Bronchial epithelial cell (primary cell): ENCODE data around the gene CLK3. TPM values are rescaled to one million over a fixed set of nuclear protein-coding genes. Genes with fewer than 3 reads are reported as not detected.
A peak's percentile ranks its signal among the peaks of the same experiment; 100 is the strongest.

Experiments used
- DNase-seq: peaks from one replicate; pipeline ENCODE4 v3.0.0-alpha.2; 2010; ENCODE audit warnings: low read depth
- FAIRE-seq: peaks from 2 replicates; lab custom pipeline; 2011; peaks lifted over from hg19 to GRCh38; lab: Jason Lieb, UNC
- H3K27me3 ChIP-seq: 2 replicates; pipeline ENCODE4 v1.5.1; 2011; ENCODE audit warnings: low read length; ENCODE audit not compliant: control insufficient read depth, insufficient read depth
- H3K36me3 ChIP-seq: 2 replicates; pipeline ENCODE4 v1.5.1; 2011; ENCODE audit warnings: low read length; ENCODE audit not compliant: control insufficient read depth, insufficient read depth
- H3K4me3 ChIP-seq: 2 replicates; pipeline ENCODE4 v1.5.1; 2011; ENCODE audit warnings: mild to moderate bottlenecking, low read depth, low read length, control low read depth
- total RNA-seq: library from RNA; depleted of rRNA; stranded (reverse); fragments of >200 nt; gene quantifications from 2 replicates; pipeline ENCODE4 v1.2.1, GENCODE V29; 2014
- TF ChIP-seq, protein P1 (sequence below): IDR thresholded peaks from 2 replicates; pipeline ENCODE4 v1.5.1; 2011; ENCODE audit warnings: mild to moderate bottlenecking, moderate library complexity, low read length, control low read depth, inconsistent platforms; ENCODE audit not compliant: insufficient read depth, severe bottlenecking

CLK3 gene
- total RNA-seq, 1 donor from 2014 or later: 115 TPM

DNA sequence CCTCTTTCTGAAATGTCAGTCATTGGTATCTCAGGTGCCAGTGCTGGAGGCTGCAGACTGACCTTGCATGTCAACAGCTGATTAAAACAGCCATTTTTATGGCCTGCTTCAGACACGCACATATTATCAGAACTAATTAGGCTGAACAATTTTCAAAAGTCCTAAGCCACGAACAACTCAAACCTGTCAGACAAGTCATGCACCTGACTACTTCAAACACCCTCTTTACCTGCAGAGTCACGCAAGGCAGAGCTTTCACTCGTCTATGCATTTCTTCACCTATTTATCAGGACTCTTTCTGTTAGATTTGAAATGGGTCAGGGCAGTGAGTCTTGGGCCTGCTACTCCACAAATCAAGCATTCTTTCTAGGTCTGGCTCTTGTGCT, 26.7 kb downstream of the CLK3 start:
- H3K36me3 ChIP-seq: peaks cover 1% of the 10 kb centered on the region
- DNase-seq: peak; percentile 45
- no peak overlapping the region for H3K4me3 ChIP-seq
- H3K27me3 ChIP-seq: no peaks in the 10 kb centered on the region
- TF ChIP-seq, protein P1, sequence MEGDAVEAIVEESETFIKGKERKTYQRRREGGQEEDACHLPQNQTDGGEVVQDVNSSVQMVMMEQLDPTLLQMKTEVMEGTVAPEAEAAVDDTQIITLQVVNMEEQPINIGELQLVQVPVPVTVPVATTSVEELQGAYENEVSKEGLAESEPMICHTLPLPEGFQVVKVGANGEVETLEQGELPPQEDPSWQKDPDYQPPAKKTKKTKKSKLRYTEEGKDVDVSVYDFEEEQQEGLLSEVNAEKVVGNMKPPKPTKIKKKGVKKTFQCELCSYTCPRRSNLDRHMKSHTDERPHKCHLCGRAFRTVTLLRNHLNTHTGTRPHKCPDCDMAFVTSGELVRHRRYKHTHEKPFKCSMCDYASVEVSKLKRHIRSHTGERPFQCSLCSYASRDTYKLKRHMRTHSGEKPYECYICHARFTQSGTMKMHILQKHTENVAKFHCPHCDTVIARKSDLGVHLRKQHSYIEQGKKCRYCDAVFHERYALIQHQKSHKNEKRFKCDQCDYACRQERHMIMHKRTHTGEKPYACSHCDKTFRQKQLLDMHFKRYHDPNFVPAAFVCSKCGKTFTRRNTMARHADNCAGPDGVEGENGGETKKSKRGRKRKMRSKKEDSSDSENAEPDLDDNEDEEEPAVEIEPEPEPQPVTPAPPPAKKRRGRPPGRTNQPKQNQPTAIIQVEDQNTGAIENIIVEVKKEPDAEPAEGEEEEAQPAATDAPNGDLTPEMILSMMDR: no peak
- FAIRE-seq: no peak

DNA sequence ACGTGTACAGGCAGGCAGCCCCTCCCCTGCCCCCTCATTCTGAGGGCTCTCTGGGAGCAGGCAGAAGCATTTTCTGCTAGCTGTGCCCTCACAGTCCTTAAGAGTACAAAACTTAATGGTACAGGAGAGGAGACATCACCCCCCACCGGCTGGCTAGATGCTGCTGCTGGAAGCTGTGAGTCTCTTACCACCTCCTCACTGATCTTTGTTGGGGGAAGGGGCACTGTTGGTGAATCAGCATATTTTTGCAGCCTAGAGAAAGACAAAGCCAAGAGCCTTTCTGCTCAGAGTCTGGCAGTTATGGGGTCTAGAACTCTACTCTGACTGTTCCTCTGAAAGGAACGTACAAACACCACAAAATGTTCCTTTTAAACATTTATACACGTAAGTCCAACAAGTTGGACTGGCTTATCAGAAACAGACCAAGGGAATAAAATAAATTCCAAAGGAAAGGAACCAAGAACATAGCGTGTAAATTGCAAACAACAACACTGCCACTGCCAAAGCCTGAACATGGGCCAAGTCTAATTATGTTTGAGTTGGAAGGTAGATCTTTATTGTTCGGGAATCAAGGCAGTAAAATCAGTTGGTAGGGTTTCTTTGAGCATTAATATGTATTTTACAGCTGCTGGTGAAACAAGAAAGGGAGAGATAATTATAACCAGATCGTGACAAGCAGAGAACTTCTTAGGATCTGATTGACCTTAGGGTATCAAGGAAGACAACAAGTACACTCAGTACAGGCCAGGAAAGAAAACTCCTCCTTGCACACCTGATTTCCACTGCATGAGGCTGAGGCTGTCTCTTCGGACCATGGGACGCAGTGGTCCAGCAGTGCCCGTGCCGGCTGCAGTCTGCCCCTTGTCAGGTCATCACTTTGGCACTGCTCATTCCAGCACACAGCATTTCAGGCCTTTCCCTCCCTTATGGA, 27.4 kb downstream of the CLK3 start:
- peaks cover 1% of the 10 kb centered on the region for H3K36me3 ChIP-seq
- no peaks in the 10 kb centered on the region for H3K27me3 ChIP-seq
- H3K4me3 ChIP-seq: no peak overlapping the region
- no peak for DNase-seq
- TF ChIP-seq, protein P1: no peak
- no peak for FAIRE-seq

DNA sequence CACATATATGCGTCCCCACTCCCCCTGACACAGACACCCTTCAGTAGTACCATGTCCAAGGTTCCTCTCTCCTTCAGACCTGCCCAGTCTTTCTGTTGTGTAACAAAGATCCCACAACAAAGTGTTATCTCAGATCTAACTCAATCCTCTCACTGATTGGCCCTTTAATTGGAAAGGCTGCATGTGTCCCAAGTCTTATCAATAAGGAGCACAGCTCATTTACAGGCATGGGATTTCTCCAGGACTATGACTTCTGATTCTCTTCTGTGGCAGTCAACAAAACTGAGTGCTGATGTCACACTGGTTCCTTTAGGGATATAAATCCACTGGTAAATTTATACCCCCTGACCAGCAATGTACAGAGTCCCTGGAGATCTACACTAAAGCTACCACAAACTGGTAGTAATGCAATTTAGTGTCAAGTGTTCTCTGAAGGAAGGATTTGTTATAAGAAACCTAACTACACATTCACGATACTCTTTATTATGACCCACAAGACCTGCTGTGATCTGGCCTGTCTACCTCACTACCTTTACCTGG, 28.1 kb downstream of the CLK3 start:
- no peak overlapping the region for H3K4me3 ChIP-seq
- TF ChIP-seq, protein P1: no peak
- H3K27me3 ChIP-seq: no peaks in the 10 kb centered on the region
- FAIRE-seq (no peak), DNase-seq (no peak)
- H3K36me3 ChIP-seq: peaks cover 1% of the 10 kb centered on the region

GRCh38 chr15:74646480-74646879, 30.8 kb downstream of the CLK3 start:
- FAIRE-seq (no peak), DNase-seq (no peak)
- H3K4me3 ChIP-seq: no peak overlapping the region
- TF ChIP-seq, protein P1: no peak
- H3K36me3 ChIP-seq: peaks cover under 1% of the 10 kb centered on the region
- H3K27me3 ChIP-seq: no peaks in the 10 kb centered on the region

GRCh38 chr15:74648051-74648842, 32.6 kb downstream of the CLK3 start:
- FAIRE-seq (no peak), DNase-seq (no peak)
- Histone ChIP-seq H3K36me3 (no peaks in the 10 kb centered on the region), H3K27me3 (no peaks in the 10 kb centered on the region), H3K4me3 (no peak overlapping the region)
- TF ChIP-seq, protein P1: no peak
